Measurements from ENCODE around the gene TCF7L1. TPM values are rescaled to one million over a fixed set of nuclear protein-coding genes. Genes with fewer than 3 reads are reported as not detected.

TCF7L1 gene
- total RNA-seq, 1 experiment from 2014 or later = 30.4 TPM

DNA sequence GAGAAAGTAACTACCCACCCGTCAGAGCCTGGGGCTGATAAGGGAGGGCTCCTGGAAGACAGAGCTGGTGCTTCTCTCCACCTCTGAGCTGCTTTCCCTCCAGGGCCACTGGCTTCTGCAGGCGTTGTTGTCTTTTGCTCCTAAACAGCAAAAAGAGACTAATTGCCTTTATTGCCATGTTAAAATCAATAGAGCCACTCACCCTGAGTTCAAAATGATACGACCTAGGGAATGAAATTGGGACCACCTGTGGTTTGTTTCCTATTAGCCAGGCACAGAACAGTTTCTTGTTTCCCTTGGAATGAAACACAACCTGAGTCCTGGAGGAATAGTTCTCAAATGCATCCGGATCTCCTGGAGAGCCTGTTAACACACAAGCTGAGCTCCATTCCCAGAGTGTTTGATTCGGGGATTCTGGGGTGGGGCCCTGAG lies 45.8 kb downstream of the TCF7L1 start:
- in situ Hi-C loops (cut with HindIII; ENCODE audit: low pct_unique_long_range_greater_than_20kb, low sequenced_read_pairs) = no loop called here
- no peaks in the 10 kb centered on the region for H3K27me3 ChIP-seq (ENCODE audit: control insufficient read depth, insufficient read depth, low read length)
- H3K36me3 ChIP-seq (ENCODE audit: control insufficient read depth, insufficient read depth, low read length) = no peaks in the 10 kb centered on the region
- no peaks in the 10 kb centered on the region for H3K9me3 ChIP-seq (ENCODE audit: control insufficient read depth, insufficient read depth, low read depth, low read length)
- H3K27ac ChIP-seq (ENCODE audit: low read length) = no peak overlapping the region
- TF ChIP-seq, protein P1, sequence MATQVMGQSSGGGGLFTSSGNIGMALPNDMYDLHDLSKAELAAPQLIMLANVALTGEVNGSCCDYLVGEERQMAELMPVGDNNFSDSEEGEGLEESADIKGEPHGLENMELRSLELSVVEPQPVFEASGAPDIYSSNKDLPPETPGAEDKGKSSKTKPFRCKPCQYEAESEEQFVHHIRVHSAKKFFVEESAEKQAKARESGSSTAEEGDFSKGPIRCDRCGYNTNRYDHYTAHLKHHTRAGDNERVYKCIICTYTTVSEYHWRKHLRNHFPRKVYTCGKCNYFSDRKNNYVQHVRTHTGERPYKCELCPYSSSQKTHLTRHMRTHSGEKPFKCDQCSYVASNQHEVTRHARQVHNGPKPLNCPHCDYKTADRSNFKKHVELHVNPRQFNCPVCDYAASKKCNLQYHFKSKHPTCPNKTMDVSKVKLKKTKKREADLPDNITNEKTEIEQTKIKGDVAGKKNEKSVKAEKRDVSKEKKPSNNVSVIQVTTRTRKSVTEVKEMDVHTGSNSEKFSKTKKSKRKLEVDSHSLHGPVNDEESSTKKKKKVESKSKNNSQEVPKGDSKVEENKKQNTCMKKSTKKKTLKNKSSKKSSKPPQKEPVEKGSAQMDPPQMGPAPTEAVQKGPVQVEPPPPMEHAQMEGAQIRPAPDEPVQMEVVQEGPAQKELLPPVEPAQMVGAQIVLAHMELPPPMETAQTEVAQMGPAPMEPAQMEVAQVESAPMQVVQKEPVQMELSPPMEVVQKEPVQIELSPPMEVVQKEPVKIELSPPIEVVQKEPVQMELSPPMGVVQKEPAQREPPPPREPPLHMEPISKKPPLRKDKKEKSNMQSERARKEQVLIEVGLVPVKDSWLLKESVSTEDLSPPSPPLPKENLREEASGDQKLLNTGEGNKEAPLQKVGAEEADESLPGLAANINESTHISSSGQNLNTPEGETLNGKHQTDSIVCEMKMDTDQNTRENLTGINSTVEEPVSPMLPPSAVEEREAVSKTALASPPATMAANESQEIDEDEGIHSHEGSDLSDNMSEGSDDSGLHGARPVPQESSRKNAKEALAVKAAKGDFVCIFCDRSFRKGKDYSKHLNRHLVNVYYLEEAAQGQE (IDR thresholded peaks at IDR 0.05; ENCODE audit: insufficient read depth in 1 of 2, low read depth in 2 of 2, low read length in 1 of 2) = no peak
- TF ChIP-seq TCF7L2 (IDR thresholded peaks at IDR 0.05; ENCODE audit: low read depth, low read length) = no peak
- no peak for TF ChIP-seq SIN3A (IDR thresholded peaks at IDR 0.05; ENCODE audit: borderline replicate concordance, insufficient read depth, low read depth, low read length)
- no peak for TF ChIP-seq POLR2AphosphoS5 (IDR thresholded peaks at IDR 0.05; ENCODE audit: low read depth, low read length)
- TF ChIP-seq, protein P2, sequence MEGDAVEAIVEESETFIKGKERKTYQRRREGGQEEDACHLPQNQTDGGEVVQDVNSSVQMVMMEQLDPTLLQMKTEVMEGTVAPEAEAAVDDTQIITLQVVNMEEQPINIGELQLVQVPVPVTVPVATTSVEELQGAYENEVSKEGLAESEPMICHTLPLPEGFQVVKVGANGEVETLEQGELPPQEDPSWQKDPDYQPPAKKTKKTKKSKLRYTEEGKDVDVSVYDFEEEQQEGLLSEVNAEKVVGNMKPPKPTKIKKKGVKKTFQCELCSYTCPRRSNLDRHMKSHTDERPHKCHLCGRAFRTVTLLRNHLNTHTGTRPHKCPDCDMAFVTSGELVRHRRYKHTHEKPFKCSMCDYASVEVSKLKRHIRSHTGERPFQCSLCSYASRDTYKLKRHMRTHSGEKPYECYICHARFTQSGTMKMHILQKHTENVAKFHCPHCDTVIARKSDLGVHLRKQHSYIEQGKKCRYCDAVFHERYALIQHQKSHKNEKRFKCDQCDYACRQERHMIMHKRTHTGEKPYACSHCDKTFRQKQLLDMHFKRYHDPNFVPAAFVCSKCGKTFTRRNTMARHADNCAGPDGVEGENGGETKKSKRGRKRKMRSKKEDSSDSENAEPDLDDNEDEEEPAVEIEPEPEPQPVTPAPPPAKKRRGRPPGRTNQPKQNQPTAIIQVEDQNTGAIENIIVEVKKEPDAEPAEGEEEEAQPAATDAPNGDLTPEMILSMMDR (IDR thresholded peaks at IDR 0.05) = no peak
- CTCF ChIA-PET = no interaction called here
- H3K4me1 ChIP-seq (ENCODE audit: control insufficient read depth, insufficient read depth, low read length) = peaks cover 9% of the 10 kb centered on the region
- BruUV-seq (replicated peaks) = no TSS peak
- no peak for ATAC-seq
- intact Hi-C loops (cut with micrococcal nuclease; ENCODE audit: unreplicated experiment) = no loop called here
- no peak overlapping the region for H3K4me3 ChIP-seq (ENCODE audit: low read depth in 2 of 2, low read length in 2 of 2)
- POLR2A ChIA-PET = interaction anchor here (0.6 to 0.7 kb wide), 2 partner anchors 84 to 107 kb away, joined by 3 to 13 read pairs; no protein-coding TSS in a partner anchor
- no peak for DNase-seq (ENCODE audit: low read depth, low spot score)

GRCh38 chr2:85179541-85179940 lies 46.3 kb downstream of the TCF7L1 start:
- ATAC-seq (no peak), DNase-seq (ENCODE audit: low read depth, low spot score) (no peak)
- Histone ChIP-seq H3K9me3 (ENCODE audit: control insufficient read depth, insufficient read depth, low read depth, low read length) (no peaks in the 10 kb centered on the region), H3K4me1 (ENCODE audit: control insufficient read depth, insufficient read depth, low read length) (peaks cover 9% of the 10 kb centered on the region), H3K27me3 (ENCODE audit: control insufficient read depth, insufficient read depth, low read length) (no peaks in the 10 kb centered on the region), H3K36me3 (ENCODE audit: control insufficient read depth, insufficient read depth, low read length) (no peaks in the 10 kb centered on the region), H3K4me3 (ENCODE audit: low read depth in 2 of 2, low read length in 2 of 2) (no peak overlapping the region), H3K27ac (ENCODE audit: low read length) (no peak overlapping the region)
- ChIA-PET POLR2A (interaction anchor here (0.6 to 0.7 kb wide), 2 partner anchors 84 to 106 kb away, joined by 3 to 13 read pairs; no protein-coding TSS in a partner anchor), CTCF (no interaction called here)
- BruUV-seq (replicated peaks) = no TSS peak
- TF ChIP-seq SIN3A (IDR thresholded peaks at IDR 0.05; ENCODE audit: borderline replicate concordance, insufficient read depth, low read depth, low read length) = no peak
- TF ChIP-seq, protein P1 (IDR thresholded peaks at IDR 0.05; ENCODE audit: insufficient read depth in 1 of 2, low read depth in 2 of 2, low read length in 1 of 2) = no peak
- TF ChIP-seq POLR2AphosphoS5 (IDR thresholded peaks at IDR 0.05; ENCODE audit: low read depth, low read length) = no peak
- TF ChIP-seq, protein P2 (IDR thresholded peaks at IDR 0.05) = no peak
- no peak for TF ChIP-seq TCF7L2 (IDR thresholded peaks at IDR 0.05; ENCODE audit: low read depth, low read length)
- intact Hi-C loops (cut with micrococcal nuclease; ENCODE audit: unreplicated experiment) = no loop called here
- in situ Hi-C loops (cut with HindIII; ENCODE audit: low pct_unique_long_range_greater_than_20kb, low sequenced_read_pairs) = no loop called here

Measured in Panc1 (cell line).